Mesodermal cell (in vitro differentiated cells): ENCODE measurements around the gene TIGAR.

ENCODE experiments used
- H3K27ac ChIP-seq: 2 replicates; pipeline ENCODE4 v1.7.0; 2013; ENCODE audit warnings: mild to moderate bottlenecking, low read depth, low read length, moderate library complexity; ENCODE audit not compliant: severe bottlenecking
- H3K36me3 ChIP-seq: 2 replicates; pipeline ENCODE4 v1.7.1; 2013; ENCODE audit warnings: mild to moderate bottlenecking, low read length, moderate library complexity; ENCODE audit not compliant: control insufficient read depth, insufficient read depth
- H3K4me1 ChIP-seq: one replicate; pipeline ENCODE4 v1.7.1; 2013; ENCODE audit warnings: mild to moderate bottlenecking, low read length; ENCODE audit not compliant: insufficient read depth, control insufficient read depth, poor library complexity, severe bottlenecking
- H3K4me3 ChIP-seq: 2 replicates; pipeline ENCODE4 v1.7.0; 2013; ENCODE audit warnings: low read length, control low read depth, mild to moderate bottlenecking; ENCODE audit not compliant: insufficient read depth, poor library complexity, severe bottlenecking; ENCODE audit errors: extremely low read depth
- H3K9me3 ChIP-seq: 2 replicates; pipeline ENCODE4 v1.7.1; 2013; ENCODE audit warnings: mild to moderate bottlenecking, low read length, moderate library complexity; ENCODE audit not compliant: control insufficient read depth
- WGBS, 2 experiments: methylation state at CpG; one replicate each; pipeline ENCODE4 v1.1.5; 2013; ENCODE audit warnings: missing lambda C conversion rate in 2 of 2; ENCODE audit not compliant: insufficient coverage in 2 of 2; 5-methylcytosine and 5-hydroxymethylcytosine counted together

Gene TIGAR

GRCh38 chr12:4331842-4332241, 10.8 kb downstream of the TIGAR start:
- Histone ChIP-seq H3K4me3 (no peak overlapping the region), H3K36me3 (peaks cover 85% of the 10 kb centered on the region), H3K27ac (no peak overlapping the region), H3K9me3 (no peaks in the 10 kb centered on the region), H3K4me1 (no peaks in the 10 kb centered on the region)
- WGBS, 2 experiments: 88 to 92% methylated on average over 2 of the region's 4 CpGs

DNA sequence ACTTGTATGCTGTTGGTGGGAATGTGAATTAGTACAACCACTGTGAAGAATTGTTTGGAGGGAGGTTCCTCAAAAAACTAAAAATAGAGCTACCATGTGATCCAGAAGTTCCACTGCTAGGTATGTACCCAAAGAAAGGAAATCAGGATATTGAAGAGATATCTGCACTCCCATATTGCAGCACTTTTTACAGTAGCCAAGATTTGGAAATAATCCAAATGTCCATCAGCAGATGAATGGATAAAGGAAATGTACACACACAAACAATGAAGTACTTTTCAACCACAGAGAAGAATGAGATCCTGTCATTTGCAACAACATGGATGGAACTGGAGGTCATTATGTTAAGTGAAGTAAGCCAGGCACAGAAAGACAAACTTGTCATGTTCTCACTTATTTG, 25.9 kb downstream of the TIGAR start:
- no peaks in the 10 kb centered on the region for H3K4me1 ChIP-seq
- no peak overlapping the region for H3K27ac ChIP-seq
- peaks cover 50% of the 10 kb centered on the region for H3K36me3 ChIP-seq
- H3K9me3 ChIP-seq: no peaks in the 10 kb centered on the region
- H3K4me3 ChIP-seq: no peak overlapping the region

DNA sequence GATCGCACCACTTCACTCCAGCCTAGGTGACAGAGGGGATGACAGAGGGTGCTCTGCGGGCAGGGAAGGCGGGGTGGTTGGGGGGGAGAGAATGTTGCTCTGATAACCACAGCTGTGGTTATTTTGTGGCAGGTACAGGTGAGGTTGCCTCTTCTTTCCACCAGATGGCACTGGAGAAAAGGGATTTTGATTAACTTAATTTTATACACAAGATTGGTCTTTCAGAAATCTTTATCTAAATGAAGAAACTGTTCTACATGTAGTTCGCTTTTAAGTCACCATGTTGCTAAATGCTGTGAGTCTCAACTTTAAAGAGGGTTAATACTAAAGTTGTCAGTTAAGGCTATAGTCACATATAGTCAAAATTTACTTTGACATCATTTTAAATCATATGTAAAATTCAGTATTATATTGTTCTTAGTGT, 32.8 kb downstream of the TIGAR start:
- WGBS, 2 experiments: 90% methylated on average over 2 of the region's 4 CpGs; no CpG with 5 or more reads in 1 of the 2 experiments
- Histone ChIP-seq H3K9me3 (no peaks in the 10 kb centered on the region), H3K36me3 (peaks cover 53% of the 10 kb centered on the region), H3K4me3 (no peak overlapping the region), H3K27ac (no peak overlapping the region), H3K4me1 (no peaks in the 10 kb centered on the region)

DNA sequence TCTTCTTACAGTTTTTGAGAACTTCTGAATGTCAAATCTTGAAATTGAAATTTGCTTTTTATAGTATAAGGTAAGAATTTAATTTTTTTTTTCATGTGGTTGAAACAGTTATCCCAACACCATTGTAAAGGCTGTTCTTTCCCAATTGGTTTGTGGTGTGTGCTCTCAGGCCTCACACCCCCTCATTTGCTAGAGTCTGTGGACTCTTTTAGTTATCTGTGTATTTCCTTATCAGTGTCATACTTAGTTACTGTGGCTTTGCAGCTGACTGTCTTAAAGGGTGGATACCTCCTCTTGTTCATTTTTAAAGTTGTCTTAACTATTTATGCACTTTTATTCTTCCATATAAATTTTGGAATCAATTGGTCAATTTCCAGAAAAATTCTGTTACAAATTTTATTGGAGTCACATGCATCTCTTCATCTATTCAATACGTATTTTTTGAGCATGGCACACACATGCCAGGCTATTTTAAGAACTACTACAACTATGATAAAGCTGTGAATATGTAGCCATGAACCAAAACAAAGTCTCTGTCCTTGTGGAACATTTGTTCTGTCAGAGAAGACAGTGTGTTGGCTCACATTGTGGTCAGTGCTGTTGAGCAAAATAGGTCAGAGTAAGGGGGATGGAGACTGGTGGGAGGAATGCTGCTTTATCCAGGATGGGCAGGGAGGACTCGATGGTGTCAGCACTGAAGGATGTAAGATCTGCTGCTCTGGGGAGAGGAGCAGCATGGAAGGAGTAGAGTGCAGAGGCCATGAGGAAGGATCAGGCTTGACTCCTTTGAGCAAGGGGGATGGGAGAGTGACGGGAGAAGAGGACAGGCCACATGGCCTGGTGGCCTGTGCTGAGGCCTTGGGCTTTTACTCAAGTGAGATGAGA, 34.4 kb downstream of the TIGAR start:
- 100% methylated on average over 2 of the region's 3 CpGs for WGBS, 2 experiments
- Histone ChIP-seq H3K4me3 (no peak overlapping the region), H3K36me3 (peaks cover 39% of the 10 kb centered on the region), H3K4me1 (no peaks in the 10 kb centered on the region), H3K27ac (no peak overlapping the region), H3K9me3 (no peaks in the 10 kb centered on the region)

- H3K9me3 ChIP-seq: no peaks in the 10 kb centered on the region
- H3K27ac ChIP-seq: no peak overlapping the region
- H3K4me3 ChIP-seq: no peak overlapping the region
- peaks cover 34% of the 10 kb centered on the region for H3K36me3 ChIP-seq
- H3K4me1 ChIP-seq: no peaks in the 10 kb centered on the region
Observed at GRCh38 chr12:4356041-4356327, 35.0 kb downstream of the TIGAR start.

GRCh38 chr12:4366090-4366489, 45.1 kb downstream of the TIGAR start:
- H3K4me3 ChIP-seq: no peak overlapping the region
- H3K4me1 ChIP-seq: no peaks in the 10 kb centered on the region
- WGBS, 2 experiments: 67% methylated on average over 1 of the region's 2 CpGs; no CpG with 5 or more reads in 1 of the 2 experiments
- H3K36me3 ChIP-seq: no peaks in the 10 kb centered on the region
- no peak overlapping the region for H3K27ac ChIP-seq
- H3K9me3 ChIP-seq: no peaks in the 10 kb centered on the region

GRCh38 chr12:4369548-4369947, 48.5 kb downstream of the TIGAR start:
- no peaks in the 10 kb centered on the region for H3K36me3 ChIP-seq
- WGBS, 2 experiments: 40 to 93% methylated on average over 1 to 3 of the region's 4 CpGs
- H3K4me3 ChIP-seq: no peak overlapping the region
- no peak overlapping the region for H3K27ac ChIP-seq
- H3K4me1 ChIP-seq: no peaks in the 10 kb centered on the region
- H3K9me3 ChIP-seq: no peaks in the 10 kb centered on the region

- Histone ChIP-seq H3K4me3 (no peak overlapping the region), H3K4me1 (no peaks in the 10 kb centered on the region), H3K9me3 (no peaks in the 10 kb centered on the region), H3K27ac (no peak overlapping the region), H3K36me3 (no peaks in the 10 kb centered on the region)
- 93 to 97% methylated on average over 17 to 20 of the region's 31 CpGs for WGBS, 2 experiments
Observed at GRCh38 chr12:4370265-4370664, 49.3 kb downstream of the TIGAR start.

DNA sequence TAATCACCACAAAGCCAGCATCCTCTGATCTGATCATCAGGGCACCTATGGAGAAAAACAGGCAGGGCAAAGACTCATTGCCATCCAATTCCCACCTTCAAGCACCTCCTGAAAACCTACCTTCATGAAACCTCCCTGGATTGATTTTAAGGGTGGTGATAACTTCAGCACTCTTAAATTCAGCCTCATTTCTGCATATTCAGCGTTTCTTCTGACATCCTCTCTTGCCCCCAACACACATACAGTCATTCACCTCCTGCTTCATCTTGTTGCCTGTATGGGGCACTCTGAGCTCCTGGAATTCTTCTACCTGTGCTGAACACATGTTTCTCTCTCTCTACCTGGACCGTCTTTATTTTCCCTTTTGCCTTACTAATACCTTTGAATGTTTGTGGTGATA, 51.6 kb downstream of the TIGAR start:
- no peaks in the 10 kb centered on the region for H3K4me1 ChIP-seq
- WGBS, 2 experiments: 88 to 91% methylated on average over 1 of the region's 2 CpGs
- H3K27ac ChIP-seq: no peak overlapping the region
- no peaks in the 10 kb centered on the region for H3K9me3 ChIP-seq
- H3K36me3 ChIP-seq: no peaks in the 10 kb centered on the region
- H3K4me3 ChIP-seq: no peak overlapping the region

GRCh38 chr12:4375449-4375848, 54.4 kb downstream of the TIGAR start:
- 92 to 94% methylated on average over 3 to 6 of the region's 6 CpGs for WGBS, 2 experiments
- H3K36me3 ChIP-seq: no peaks in the 10 kb centered on the region
- no peak overlapping the region for H3K4me3 ChIP-seq
- no peaks in the 10 kb centered on the region for H3K9me3 ChIP-seq
- no peaks in the 10 kb centered on the region for H3K4me1 ChIP-seq
- no peak overlapping the region for H3K27ac ChIP-seq

GRCh38 chr12:4378772-4379171, 57.8 kb downstream of the TIGAR start:
- Histone ChIP-seq H3K27ac (no peak overlapping the region), H3K9me3 (no peaks in the 10 kb centered on the region), H3K36me3 (no peaks in the 10 kb centered on the region), H3K4me1 (no peaks in the 10 kb centered on the region), H3K4me3 (no peak overlapping the region)
- WGBS, 2 experiments: no CpG with 5 or more reads among the region's 1 CpG
